Transverse colon (tissue), 3 donors: Measurements from ENCODE around the gene LRRC37A3.
"Not testable (repeated sequence)": the region's sequence is repeated elsewhere in the genome, so short reads cannot be mapped to it uniquely, and the experiment has no call there.

ENCODE experiments used
- POLR2A ChIP-seq: fragments of 450-650 bp; IDR thresholded peaks from one replicate; pipeline ENCODE4 v1.6.1; 2016; ENCODE audit warnings: antibody characterized with exemption, mild to moderate bottlenecking, moderate library complexity
- TF ChIP-seq, protein P1 (sequence below), 5 experiments: fragments of 200-600 bp in 3 of 5; fragments of 450-650 bp in 2 of 5; sonication (generic) in 3 of 5; IDR thresholded peaks; 1 replicate in 2 of 5; 2 replicates in 3 of 5; pipeline ENCODE4 v1.5.1; 2016 to 2017; ENCODE audit warnings: antibody characterized with exemption in 5 of 5, inconsistent platforms in 3 of 5, mild to moderate bottlenecking in 2 of 5, moderate library complexity in 1 of 5

DNA sequence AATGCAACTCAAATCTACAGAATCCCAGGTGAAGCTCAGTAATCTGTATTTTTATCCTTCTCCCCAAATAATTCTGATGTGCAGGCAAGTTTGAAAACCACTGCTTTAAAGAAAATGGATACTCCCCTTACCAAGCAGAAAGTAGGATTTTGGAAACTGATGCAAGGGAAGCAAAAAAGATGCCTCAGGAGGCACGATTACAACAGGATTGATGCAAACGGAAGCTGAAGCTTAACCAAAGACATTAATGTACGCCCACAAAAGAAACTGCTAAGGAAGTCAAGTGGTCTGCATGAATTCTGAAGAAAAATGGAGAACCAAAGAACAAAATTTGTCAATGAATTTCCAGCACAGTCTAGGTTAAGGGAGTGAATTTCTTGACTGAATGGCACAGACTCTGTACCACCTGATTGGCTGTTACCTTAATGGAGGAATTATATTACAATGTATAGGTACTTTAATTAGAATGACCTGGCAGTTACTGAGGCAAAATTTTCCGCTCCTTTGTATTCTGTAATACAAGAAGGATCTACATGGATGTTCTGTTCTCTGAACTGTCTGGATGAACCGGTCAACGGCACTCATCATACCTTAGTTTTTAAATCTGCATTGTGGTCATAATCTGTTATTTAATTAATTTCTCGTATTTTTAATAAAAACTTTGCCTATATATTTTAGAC, 9.6 kb downstream of the LRRC37A3 start:
- not testable (repeated sequence) for TF ChIP-seq POLR2A
- TF ChIP-seq, protein P1, sequence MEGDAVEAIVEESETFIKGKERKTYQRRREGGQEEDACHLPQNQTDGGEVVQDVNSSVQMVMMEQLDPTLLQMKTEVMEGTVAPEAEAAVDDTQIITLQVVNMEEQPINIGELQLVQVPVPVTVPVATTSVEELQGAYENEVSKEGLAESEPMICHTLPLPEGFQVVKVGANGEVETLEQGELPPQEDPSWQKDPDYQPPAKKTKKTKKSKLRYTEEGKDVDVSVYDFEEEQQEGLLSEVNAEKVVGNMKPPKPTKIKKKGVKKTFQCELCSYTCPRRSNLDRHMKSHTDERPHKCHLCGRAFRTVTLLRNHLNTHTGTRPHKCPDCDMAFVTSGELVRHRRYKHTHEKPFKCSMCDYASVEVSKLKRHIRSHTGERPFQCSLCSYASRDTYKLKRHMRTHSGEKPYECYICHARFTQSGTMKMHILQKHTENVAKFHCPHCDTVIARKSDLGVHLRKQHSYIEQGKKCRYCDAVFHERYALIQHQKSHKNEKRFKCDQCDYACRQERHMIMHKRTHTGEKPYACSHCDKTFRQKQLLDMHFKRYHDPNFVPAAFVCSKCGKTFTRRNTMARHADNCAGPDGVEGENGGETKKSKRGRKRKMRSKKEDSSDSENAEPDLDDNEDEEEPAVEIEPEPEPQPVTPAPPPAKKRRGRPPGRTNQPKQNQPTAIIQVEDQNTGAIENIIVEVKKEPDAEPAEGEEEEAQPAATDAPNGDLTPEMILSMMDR (IDR thresholded peaks at IDR 0.05), result not testable (repeated sequence)
